Measurements from ENCODE around the gene NUP214.

GRCh38 chr9:131281119-131281965, 156.0 kb downstream of the NUP214 start:
- TF ChIP-seq CTCF (IDR thresholded peaks at IDR 0.05) (no peak), ZFX (IDR thresholded peaks at IDR 0.05; ENCODE audit: borderline replicate concordance) (no peak)
